ENCODE data around the gene ACOX3.

- TF ChIP-seq POLR2A (IDR thresholded peaks at IDR 0.05; ENCODE audit: low read depth, low read length) (no peak), TAF1 (IDR thresholded peaks at IDR 0.05; ENCODE audit: borderline replicate concordance, low read depth, low read length) (no peak), POLR2AphosphoS5 (IDR thresholded peaks at IDR 0.05; ENCODE audit: low read depth, low read length) (no peak)
These were observed 3.3 kb upstream of the ACOX3 start for GRCh38 chr4:8443801-8444200.
